Prostate gland (tissue), 2 donors: ENCODE measurements around the gene DNM3.

Source experiments
- POLR2A ChIP-seq: fragments of 450-650 bp; IDR thresholded peaks from one replicate; pipeline ENCODE4 v1.6.1; 2016; ENCODE audit warnings: antibody characterized with exemption, mild to moderate bottlenecking
- TF ChIP-seq, protein P1 (sequence below), 4 experiments: fragments of 200-600 bp in 2 of 4; fragments of 450-650 bp in 2 of 4; sonication (generic) in 2 of 4; IDR thresholded peaks; 1 replicate in 3 of 4; 2 replicates in 1 of 4; pipeline ENCODE4 v1.5.1; 2016 to 2019; ENCODE audit warnings: antibody characterized with exemption in 4 of 4, mild to moderate bottlenecking in 2 of 4, moderate library complexity in 2 of 4

DNA sequence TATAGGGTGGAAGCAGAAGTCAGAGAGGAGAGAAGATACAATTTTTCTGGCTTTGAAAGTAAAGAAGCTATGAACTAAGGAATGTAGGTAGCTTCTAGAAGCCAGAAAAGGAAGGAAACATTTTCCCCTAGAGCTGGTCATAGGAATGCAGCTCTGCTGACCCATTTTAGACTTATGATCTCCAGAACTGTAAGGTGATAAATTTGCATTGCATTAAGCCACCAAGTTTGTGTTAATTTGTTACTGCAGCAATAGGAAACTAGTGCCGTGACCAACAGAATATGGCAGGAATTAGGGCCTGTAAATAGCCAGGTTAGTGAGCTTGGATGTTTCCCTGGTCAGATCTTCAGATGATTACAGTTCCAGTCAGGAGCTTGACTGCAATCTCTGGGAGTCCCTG lies 334.9 kb downstream of the DNM3 start:
- TF ChIP-seq, protein P1, sequence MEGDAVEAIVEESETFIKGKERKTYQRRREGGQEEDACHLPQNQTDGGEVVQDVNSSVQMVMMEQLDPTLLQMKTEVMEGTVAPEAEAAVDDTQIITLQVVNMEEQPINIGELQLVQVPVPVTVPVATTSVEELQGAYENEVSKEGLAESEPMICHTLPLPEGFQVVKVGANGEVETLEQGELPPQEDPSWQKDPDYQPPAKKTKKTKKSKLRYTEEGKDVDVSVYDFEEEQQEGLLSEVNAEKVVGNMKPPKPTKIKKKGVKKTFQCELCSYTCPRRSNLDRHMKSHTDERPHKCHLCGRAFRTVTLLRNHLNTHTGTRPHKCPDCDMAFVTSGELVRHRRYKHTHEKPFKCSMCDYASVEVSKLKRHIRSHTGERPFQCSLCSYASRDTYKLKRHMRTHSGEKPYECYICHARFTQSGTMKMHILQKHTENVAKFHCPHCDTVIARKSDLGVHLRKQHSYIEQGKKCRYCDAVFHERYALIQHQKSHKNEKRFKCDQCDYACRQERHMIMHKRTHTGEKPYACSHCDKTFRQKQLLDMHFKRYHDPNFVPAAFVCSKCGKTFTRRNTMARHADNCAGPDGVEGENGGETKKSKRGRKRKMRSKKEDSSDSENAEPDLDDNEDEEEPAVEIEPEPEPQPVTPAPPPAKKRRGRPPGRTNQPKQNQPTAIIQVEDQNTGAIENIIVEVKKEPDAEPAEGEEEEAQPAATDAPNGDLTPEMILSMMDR (IDR thresholded peaks at IDR 0.05), result no peak
- no peak for TF ChIP-seq POLR2A
